Stimulated activated naive B cell treated with anti-CD40 and anti-IgM and Interleukin-4, amounts not matched to agents 10 μg/mL and 1 μg/mL and 100 μg/mL, for 72 hours (primary cell): ENCODE measurements around the gene FST.

Experiments
- ATAC-seq, 2 donors: fragments of 150-1000 bp; cut with Tn5 transposase; replicated peaks; 2 replicates each; pipeline ENCODE4 v1.10.0; 2021; ENCODE audit warnings: moderate library complexity in 1 of 2
- DNase-seq: peaks from one replicate; pipeline ENCODE4 v3.0.0; 2021
- H3K27ac Mint-ChIP-seq: one replicate; pipeline ENCODE4 v1.8.0; 2022; ENCODE audit warnings: mild to moderate bottlenecking, mixed read lengths
- H3K27me3 Mint-ChIP-seq, 2 donors: one replicate each; pipeline ENCODE4 v1.8.0; 2022; ENCODE audit warnings: mixed read lengths in 2 of 2
- H3K36me3 Mint-ChIP-seq, 2 donors: one replicate each; pipeline ENCODE4 v1.8.0; 2022; ENCODE audit warnings: mixed read lengths in 2 of 2, mild to moderate bottlenecking in 1 of 2
- H3K4me1 Mint-ChIP-seq, 2 donors: one replicate each; pipeline ENCODE4 v1.8.0; 2022; ENCODE audit warnings: mixed read lengths in 2 of 2, mild to moderate bottlenecking in 1 of 2
- H3K4me3 Mint-ChIP-seq, 2 donors: one replicate each; pipeline ENCODE4 v1.8.0; 2022; ENCODE audit warnings: mild to moderate bottlenecking in 2 of 2, mixed read lengths in 2 of 2, moderate library complexity in 1 of 2
- H3K9me3 Mint-ChIP-seq, 2 donors: one replicate each; pipeline ENCODE4 v1.8.0; 2022; ENCODE audit warnings: mixed read lengths in 2 of 2, mild to moderate bottlenecking in 1 of 2

The FST gene

GRCh38 chr5:53480416-53481158 is at the start of gene FST:
FST (plus strand) TSS chr5:53480629; CDS start chr5:53480792, 163 bp downstream.
- Mint-ChIP-seq H3K27ac (peak within 1 kb of the TSS; percentile 90), H3K4me1 (peaks cover 20 to 47% of the 10 kb centered on the region in 2 donors), H3K27me3 (peaks cover 52 to 68% of the 10 kb centered on the region in 2 donors), H3K4me3 (peak within 1 kb of the TSS; percentile 88 to 100), H3K36me3 (peaks cover 0 to 4% of the 10 kb centered on the region in 2 donors), H3K9me3 (no peaks in the 10 kb centered on the region)
- DNase-seq: no peak
- ATAC-seq: no peak

- DNase-seq (no peak), ATAC-seq (no peak)
- H3K36me3 Mint-ChIP-seq: no peaks in the 10 kb centered on the region
- no peaks in the 10 kb centered on the region for H3K4me1 Mint-ChIP-seq
- peaks cover 0 to 6% of the 10 kb centered on the region in 2 donors for H3K27me3 Mint-ChIP-seq
- H3K27ac Mint-ChIP-seq: no peak overlapping the region
- no peaks in the 10 kb centered on the region for H3K9me3 Mint-ChIP-seq
- no peak overlapping the region for H3K4me3 Mint-ChIP-seq
Observed at GRCh38 chr5:53431665-53432064, 48.8 kb upstream of the FST start.

- Mint-ChIP-seq H3K4me1 (no peaks in the 10 kb centered on the region), H3K9me3 (no peaks in the 10 kb centered on the region), H3K36me3 (no peaks in the 10 kb centered on the region), H3K4me3 (no peak overlapping the region), H3K27me3 (peaks cover 0 to 6% of the 10 kb centered on the region in 2 donors), H3K27ac (no peak overlapping the region)
- no peak for DNase-seq
- no peak for ATAC-seq
Observed at GRCh38 chr5:53433026-53433425, 47.4 kb upstream of the FST start.

GRCh38 chr5:53434541-53434940 is 45.9 kb upstream of the FST start:
- ATAC-seq (no peak), DNase-seq (no peak)
- Mint-ChIP-seq H3K4me3 (no peak overlapping the region), H3K9me3 (no peaks in the 10 kb centered on the region), H3K27me3 (peaks cover 0 to 6% of the 10 kb centered on the region in 2 donors), H3K36me3 (no peaks in the 10 kb centered on the region), H3K4me1 (no peaks in the 10 kb centered on the region), H3K27ac (no peak overlapping the region)

GRCh38 chr5:53436480-53437191 is 43.8 kb upstream of the FST start:
- Mint-ChIP-seq H3K4me1 (no peaks in the 10 kb centered on the region), H3K27me3 (peaks cover 0 to 5% of the 10 kb centered on the region in 2 donors), H3K27ac (no peak overlapping the region), H3K9me3 (no peaks in the 10 kb centered on the region), H3K36me3 (no peaks in the 10 kb centered on the region), H3K4me3 (no peak overlapping the region)
- DNase-seq (no peak), ATAC-seq (no peak)

GRCh38 chr5:53438079-53438478 is 42.4 kb upstream of the FST start:
- Mint-ChIP-seq H3K9me3 (no peaks in the 10 kb centered on the region), H3K27me3 (peaks cover 0 to 6% of the 10 kb centered on the region in 2 donors), H3K4me3 (no peak overlapping the region), H3K4me1 (no peaks in the 10 kb centered on the region), H3K36me3 (no peaks in the 10 kb centered on the region), H3K27ac (no peak overlapping the region)
- ATAC-seq: no peak
- no peak for DNase-seq

GRCh38 chr5:53438486-53439472 is 41.6 kb upstream of the FST start:
- Mint-ChIP-seq H3K27me3 (peaks cover 0 to 9% of the 10 kb centered on the region in 2 donors), H3K27ac (no peak overlapping the region), H3K36me3 (no peaks in the 10 kb centered on the region), H3K4me1 (no peaks in the 10 kb centered on the region), H3K4me3 (no peak overlapping the region), H3K9me3 (no peaks in the 10 kb centered on the region)
- DNase-seq (no peak), ATAC-seq (no peak)

GRCh38 chr5:53442961-53443360 is 37.5 kb upstream of the FST start:
- Mint-ChIP-seq H3K4me1 (no peaks in the 10 kb centered on the region), H3K27ac (no peak overlapping the region), H3K9me3 (no peaks in the 10 kb centered on the region), H3K27me3 (peaks cover 0 to 13% of the 10 kb centered on the region in 2 donors), H3K4me3 (no peak overlapping the region), H3K36me3 (no peaks in the 10 kb centered on the region)
- DNase-seq (no peak), ATAC-seq (no peak)

- H3K27ac Mint-ChIP-seq: no peak overlapping the region
- no peaks in the 10 kb centered on the region for H3K36me3 Mint-ChIP-seq
- H3K4me3 Mint-ChIP-seq: no peak overlapping the region
Observed at GRCh38 chr5:53445569-53445968, 34.9 kb upstream of the FST start.

GRCh38 chr5:53446908-53447307 is 33.5 kb upstream of the FST start:
- H3K27ac Mint-ChIP-seq: no peak overlapping the region
- H3K4me1 Mint-ChIP-seq: no peaks in the 10 kb centered on the region
- H3K4me3 Mint-ChIP-seq: no peak overlapping the region
- no peaks in the 10 kb centered on the region for H3K36me3 Mint-ChIP-seq
- no peaks in the 10 kb centered on the region for H3K9me3 Mint-ChIP-seq
- ATAC-seq (no peak), DNase-seq (no peak)
- peaks cover 14 to 27% of the 10 kb centered on the region in 2 donors for H3K27me3 Mint-ChIP-seq

More at GRCh38 chr5:53445569-53445968, 34.9 kb upstream of the FST start:
- ATAC-seq (no peak), DNase-seq (no peak)
- no peaks in the 10 kb centered on the region for H3K4me1 Mint-ChIP-seq
- no peaks in the 10 kb centered on the region for H3K9me3 Mint-ChIP-seq
- H3K27me3 Mint-ChIP-seq: peaks cover 14 to 24% of the 10 kb centered on the region in 2 donors

GRCh38 chr5:53448851-53449250 is 31.6 kb upstream of the FST start:
- Mint-ChIP-seq H3K27me3 (peaks cover 10 to 27% of the 10 kb centered on the region in 2 donors), H3K9me3 (no peaks in the 10 kb centered on the region), H3K36me3 (no peaks in the 10 kb centered on the region), H3K4me3 (no peak overlapping the region), H3K4me1 (no peaks in the 10 kb centered on the region), H3K27ac (no peak overlapping the region)
- no peak for ATAC-seq
- no peak for DNase-seq

GRCh38 chr5:53453898-53454718 is 26.3 kb upstream of the FST start:
- Mint-ChIP-seq H3K27me3 (peaks cover 22 to 29% of the 10 kb centered on the region in 2 donors), H3K4me3 (no peak overlapping the region), H3K36me3 (no peaks in the 10 kb centered on the region), H3K9me3 (no peaks in the 10 kb centered on the region), H3K4me1 (no peaks in the 10 kb centered on the region), H3K27ac (no peak overlapping the region)
- no peak for DNase-seq
- no peak for ATAC-seq

- ATAC-seq: no peak
- DNase-seq: no peak
- no peaks in the 10 kb centered on the region for H3K36me3 Mint-ChIP-seq
- H3K9me3 Mint-ChIP-seq: no peaks in the 10 kb centered on the region
- no peak overlapping the region for H3K27ac Mint-ChIP-seq
- peaks cover 18 to 26% of the 10 kb centered on the region in 2 donors for H3K27me3 Mint-ChIP-seq
- no peak overlapping the region for H3K4me3 Mint-ChIP-seq
- no peaks in the 10 kb centered on the region for H3K4me1 Mint-ChIP-seq
Observed at GRCh38 chr5:53454719-53455000, 25.8 kb upstream of the FST start.

GRCh38 chr5:53456366-53456765 is 24.1 kb upstream of the FST start:
- no peaks in the 10 kb centered on the region for H3K9me3 Mint-ChIP-seq
- DNase-seq: no peak
- no peak overlapping the region for H3K27ac Mint-ChIP-seq

More at GRCh38 chr5:53456366-53456765, 24.1 kb upstream of the FST start:
- Mint-ChIP-seq H3K36me3 (no peaks in the 10 kb centered on the region), H3K4me1 (no peaks in the 10 kb centered on the region), H3K4me3 (no peak overlapping the region), H3K27me3 (peaks cover 13 to 18% of the 10 kb centered on the region in 2 donors)
- no peak for ATAC-seq
